Lower lobe of right lung (tissue), 2 donors: ENCODE measurements around the gene CDK17. TPM values are rescaled to one million over a fixed set of nuclear protein-coding genes. Genes with fewer than 3 reads are reported as not detected.

Experiments
- ATAC-seq, 2 donors: fragments of 200-7000 bp; cut with Tn5 transposase; one replicate each; pipeline ENCODE4 v1.9.1; 2020 to 2022; ENCODE audit warnings: mild to moderate bottlenecking in 2 of 2, moderate library complexity in 2 of 2
- DNase-seq: peaks from one replicate; pipeline ENCODE4 v3.0.0-alpha.2; 2020
- H3K27ac ChIP-seq: fragments of 200-600 bp; one replicate; pipeline ENCODE4 v1.8.0; 2022
- H3K27me3 ChIP-seq: fragments of 200-600 bp; one replicate; pipeline ENCODE4 v1.8.0; 2022; ENCODE audit warnings: low read depth
- H3K36me3 ChIP-seq: fragments of 200-600 bp; one replicate; pipeline ENCODE4 v1.8.0; 2022; ENCODE audit warnings: mild to moderate bottlenecking
- H3K4me1 ChIP-seq: fragments of 200-600 bp; one replicate; pipeline ENCODE4 v1.8.0; 2022
- H3K4me3 ChIP-seq: fragments of 200-600 bp; one replicate; pipeline ENCODE4 v1.8.0; 2022; ENCODE audit warnings: mild to moderate bottlenecking
- H3K9me3 ChIP-seq: fragments of 200-600 bp; one replicate; pipeline ENCODE4 v1.8.0; 2022
- intact Hi-C: fragments of 100-400 bp; cut with DNase I; formaldehyde crosslinking; loops from one replicate; pipeline ENCODE4 v1.11.0; 2022
- total RNA-seq: library from RNA; stranded (reverse); fragmentation: NEBNext Ultra II Directional; extraction: Animal tissue kit (Norgen Biotek cat#: 25700); gene quantifications from one replicate; pipeline ENCODE4 v1.2.1, GENCODE V29; 2021
- TF ChIP-seq, protein P1 (sequence below): fragments of 200-600 bp; IDR thresholded peaks from one replicate; pipeline ENCODE4 v1.8.0; 2022; ENCODE audit warnings: antibody characterized with exemption, mild to moderate bottlenecking
- donor health status: DM: no; HTN: yes; CAD: no; lungs with severe emphysema.

CDK17 gene
- total RNA-seq, 1 donor from 2014 or later: 41.7 TPM

DNA sequence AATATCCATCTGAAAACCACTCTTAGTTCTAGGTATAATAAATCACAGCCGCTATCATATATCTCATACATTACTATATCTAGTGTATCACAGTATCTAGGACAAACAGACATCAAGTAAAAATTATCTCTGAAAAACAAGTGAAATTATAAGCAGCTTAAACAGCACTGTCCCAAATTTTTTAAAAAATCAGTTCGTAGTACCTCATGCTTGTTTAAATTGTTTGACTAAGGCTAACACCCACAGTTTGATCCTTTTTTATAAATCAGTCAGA lies 33.9 kb downstream of the CDK17 start:
- Histone ChIP-seq H3K36me3 (no peaks in the 10 kb centered on the region), H3K27me3 (no peaks in the 10 kb centered on the region), H3K4me1 (peaks cover 46% of the 10 kb centered on the region), H3K9me3 (no peaks in the 10 kb centered on the region), H3K4me3 (no peak overlapping the region), H3K27ac (no peak overlapping the region)
- DNase-seq (no peak), ATAC-seq (no peak)
- intact Hi-C loops: no loop called here
- TF ChIP-seq, protein P1, sequence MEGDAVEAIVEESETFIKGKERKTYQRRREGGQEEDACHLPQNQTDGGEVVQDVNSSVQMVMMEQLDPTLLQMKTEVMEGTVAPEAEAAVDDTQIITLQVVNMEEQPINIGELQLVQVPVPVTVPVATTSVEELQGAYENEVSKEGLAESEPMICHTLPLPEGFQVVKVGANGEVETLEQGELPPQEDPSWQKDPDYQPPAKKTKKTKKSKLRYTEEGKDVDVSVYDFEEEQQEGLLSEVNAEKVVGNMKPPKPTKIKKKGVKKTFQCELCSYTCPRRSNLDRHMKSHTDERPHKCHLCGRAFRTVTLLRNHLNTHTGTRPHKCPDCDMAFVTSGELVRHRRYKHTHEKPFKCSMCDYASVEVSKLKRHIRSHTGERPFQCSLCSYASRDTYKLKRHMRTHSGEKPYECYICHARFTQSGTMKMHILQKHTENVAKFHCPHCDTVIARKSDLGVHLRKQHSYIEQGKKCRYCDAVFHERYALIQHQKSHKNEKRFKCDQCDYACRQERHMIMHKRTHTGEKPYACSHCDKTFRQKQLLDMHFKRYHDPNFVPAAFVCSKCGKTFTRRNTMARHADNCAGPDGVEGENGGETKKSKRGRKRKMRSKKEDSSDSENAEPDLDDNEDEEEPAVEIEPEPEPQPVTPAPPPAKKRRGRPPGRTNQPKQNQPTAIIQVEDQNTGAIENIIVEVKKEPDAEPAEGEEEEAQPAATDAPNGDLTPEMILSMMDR: no peak

DNA sequence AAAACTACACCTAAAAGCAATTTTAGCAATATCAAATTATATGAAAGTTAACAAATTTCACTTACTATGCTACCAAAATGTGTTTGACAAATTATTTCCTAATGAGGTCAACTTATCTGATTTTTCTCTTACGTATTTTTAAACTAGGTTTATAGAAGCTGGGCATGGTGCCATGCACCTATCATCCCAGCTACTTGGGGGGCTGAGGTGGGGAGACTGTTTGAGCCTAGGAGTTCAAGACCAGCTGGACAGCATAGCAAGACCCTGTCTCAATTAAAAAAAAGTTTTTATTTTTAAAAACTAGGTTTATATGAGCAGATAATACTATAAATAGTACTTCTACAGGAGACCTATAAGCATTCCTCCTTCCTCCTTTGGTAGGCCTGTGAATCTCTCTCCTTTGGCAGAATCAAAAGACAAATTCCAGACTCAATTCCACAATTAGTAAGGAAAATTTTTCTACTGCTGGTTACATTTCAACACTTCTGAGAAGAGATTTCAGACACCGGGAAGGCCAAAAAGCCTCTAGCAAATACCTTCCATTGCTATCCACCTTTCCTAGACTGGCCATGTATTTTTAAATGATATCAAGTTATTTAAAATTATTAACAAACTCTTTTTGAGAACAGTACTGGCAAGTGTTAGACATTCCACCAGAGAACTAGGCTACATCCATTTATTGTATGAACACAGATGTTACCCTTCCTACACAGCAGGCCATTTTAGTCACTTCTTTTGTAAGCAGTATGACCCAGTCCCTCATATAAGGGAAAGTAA lies 34.4 kb downstream of the CDK17 start:
- Histone ChIP-seq H3K9me3 (no peaks in the 10 kb centered on the region), H3K27me3 (no peaks in the 10 kb centered on the region), H3K36me3 (no peaks in the 10 kb centered on the region), H3K4me3 (no peak overlapping the region), H3K27ac (no peak overlapping the region), H3K4me1 (peaks cover 45% of the 10 kb centered on the region)
- ATAC-seq: no peak
- no peak for DNase-seq
- TF ChIP-seq, protein P1: no peak
- intact Hi-C loops: no loop called here

DNA sequence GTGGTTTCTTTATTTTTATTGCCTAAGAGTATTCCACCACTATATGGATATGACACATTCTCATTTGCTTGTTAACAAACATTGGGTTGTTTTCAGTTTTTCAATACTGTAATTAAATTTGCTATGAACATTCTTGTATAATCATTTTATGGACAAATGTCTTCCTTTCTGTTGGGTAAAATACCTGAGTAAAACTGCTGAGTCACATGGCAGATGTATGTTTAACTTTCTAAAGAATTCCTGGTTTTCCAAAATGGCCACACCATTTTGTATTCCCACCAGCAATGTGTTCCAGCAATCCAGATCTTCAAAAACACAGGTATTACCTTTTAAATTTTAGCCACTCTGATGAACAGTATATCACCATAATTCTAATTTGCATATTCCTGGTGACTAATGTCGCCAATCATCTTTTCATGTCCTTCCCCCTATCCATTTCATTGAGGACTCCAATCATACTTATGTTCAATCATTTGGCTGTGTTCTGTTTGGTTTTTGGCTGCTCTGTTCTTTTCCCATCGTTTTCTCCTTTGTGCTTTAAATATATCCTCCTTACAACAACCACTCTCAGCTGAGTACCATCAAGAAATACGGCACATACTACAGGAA lies 36.0 kb downstream of the CDK17 start:
- TF ChIP-seq, protein P1: no peak
- peaks cover 42% of the 10 kb centered on the region for H3K4me1 ChIP-seq

DNA sequence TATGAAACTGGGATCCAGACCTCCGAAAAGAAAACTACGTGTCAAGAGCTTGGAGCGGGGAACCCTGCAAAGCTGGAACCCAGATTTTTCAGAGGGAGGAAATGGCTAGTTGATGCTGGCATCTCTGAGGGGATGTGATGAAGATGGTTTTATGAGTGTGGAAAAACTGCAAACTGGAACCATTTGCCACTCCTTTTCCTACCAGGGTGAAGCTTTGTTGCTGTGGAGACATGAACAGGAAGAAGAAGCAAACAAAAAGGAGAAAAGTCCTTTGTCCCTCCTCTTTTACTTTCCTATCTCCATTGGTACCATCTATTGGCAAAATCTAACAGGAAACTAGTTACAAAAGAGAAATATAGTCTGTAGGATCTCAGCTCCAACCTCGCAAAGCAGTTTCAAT lies 39.2 kb downstream of the CDK17 start:
- H3K27me3 ChIP-seq: no peaks in the 10 kb centered on the region
- no peak overlapping the region for H3K4me3 ChIP-seq
- no peaks in the 10 kb centered on the region for H3K9me3 ChIP-seq
- no peak overlapping the region for H3K27ac ChIP-seq
- DNase-seq (no peak), ATAC-seq (peak in 1 of 2 donors; percentile 12)
- peaks cover 35% of the 10 kb centered on the region for H3K4me1 ChIP-seq
- TF ChIP-seq, protein P1: no peak
- H3K36me3 ChIP-seq: no peaks in the 10 kb centered on the region
- intact Hi-C loops: no loop called here

More for the DNA sequence above, 36.0 kb downstream of the CDK17 start:
- no peaks in the 10 kb centered on the region for H3K9me3 ChIP-seq
- ATAC-seq: no peak
- no peaks in the 10 kb centered on the region for H3K36me3 ChIP-seq
- DNase-seq: no peak
- H3K4me3 ChIP-seq: no peak overlapping the region
- intact Hi-C loops: no loop called here
- H3K27ac ChIP-seq: no peak overlapping the region
- no peaks in the 10 kb centered on the region for H3K27me3 ChIP-seq

DNA sequence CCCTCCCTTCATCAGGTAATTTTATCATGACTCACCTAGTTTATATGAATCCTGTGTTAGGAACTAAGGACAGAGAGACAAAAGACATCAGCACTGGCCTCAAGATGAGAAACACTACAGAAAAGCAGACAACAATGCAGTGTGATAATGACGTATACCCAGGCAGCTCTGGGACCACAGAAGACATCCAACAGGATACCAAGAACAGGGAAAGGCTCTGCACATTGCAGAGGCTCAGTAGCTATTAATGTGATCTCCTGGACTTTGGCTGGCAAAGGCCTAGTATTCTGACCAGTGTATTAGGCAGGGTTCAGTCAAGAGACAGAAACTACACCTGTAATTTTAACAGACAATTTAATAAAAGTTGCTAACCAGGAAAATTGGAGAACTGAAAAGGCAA lies 39.7 kb downstream of the CDK17 start:
- DNase-seq (no peak), ATAC-seq (no peak)
- Histone ChIP-seq H3K4me1 (peaks cover 33% of the 10 kb centered on the region), H3K27me3 (no peaks in the 10 kb centered on the region), H3K27ac (no peak overlapping the region), H3K9me3 (no peaks in the 10 kb centered on the region), H3K4me3 (no peak overlapping the region), H3K36me3 (no peaks in the 10 kb centered on the region)
- TF ChIP-seq, protein P1: no peak
- intact Hi-C loops: no loop called here
